Cerebellar nuclear complex (tissue), 1 donor: ENCODE measurements around the gene TP53AIP1.

ENCODE experiments used
- DNase-seq, 2 experiments: peaks; one replicate each; lab custom pipeline; 2025; lab: John Stamatoyannopoulos, UW

Gene TP53AIP1

GRCh38 chr11:128905345-128906184 is 37.1 kb downstream of the TP53AIP1 start:
- DNase-seq, result no peak

DNA sequence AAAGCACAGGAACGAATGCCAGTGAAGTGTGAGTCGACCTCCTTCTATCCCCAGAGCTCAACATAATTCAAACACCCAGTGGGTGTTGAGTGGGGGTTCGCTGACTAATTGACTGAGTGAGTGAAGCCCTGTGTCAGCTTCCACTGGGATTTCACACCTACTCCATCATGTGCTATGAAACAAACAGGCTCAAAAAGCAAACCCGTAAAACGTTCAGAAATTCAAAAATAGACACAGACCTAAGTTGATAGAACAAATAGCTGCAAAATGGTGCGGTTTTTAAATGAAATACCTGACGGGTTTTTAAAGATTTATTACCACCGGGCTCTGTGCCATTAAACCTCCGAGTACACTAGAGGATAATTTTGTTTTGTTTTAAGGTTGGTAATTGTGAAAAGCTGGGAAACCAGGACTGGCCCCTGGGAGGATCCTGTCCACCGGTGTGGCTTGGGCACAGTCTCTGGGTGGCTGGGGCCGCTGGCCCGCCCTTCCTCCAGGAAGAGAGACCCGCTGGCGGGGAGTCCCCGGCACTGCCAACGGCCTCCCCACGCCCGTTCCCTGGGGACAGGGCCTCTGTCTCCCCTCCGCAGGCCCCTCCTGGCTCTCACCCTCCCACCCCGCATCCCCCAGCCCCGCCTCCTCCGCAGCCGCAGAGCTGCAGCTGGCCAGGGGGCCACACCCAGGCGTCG is 37.9 kb downstream of the TP53AIP1 start:
- no peak for DNase-seq

GRCh38 chr11:128904303-128904655 is 38.4 kb downstream of the TP53AIP1 start:
- DNase-seq, result no peak

GRCh38 chr11:128903248-128904061 is 39.2 kb downstream of the TP53AIP1 start:
- no peak for DNase-seq

- no peak for DNase-seq
Measured at GRCh38 chr11:128902515-128903066, 40.1 kb downstream of the TP53AIP1 start.

- DNase-seq, result no peak
Measured at GRCh38 chr11:128901653-128902514, 40.8 kb downstream of the TP53AIP1 start.

DNA sequence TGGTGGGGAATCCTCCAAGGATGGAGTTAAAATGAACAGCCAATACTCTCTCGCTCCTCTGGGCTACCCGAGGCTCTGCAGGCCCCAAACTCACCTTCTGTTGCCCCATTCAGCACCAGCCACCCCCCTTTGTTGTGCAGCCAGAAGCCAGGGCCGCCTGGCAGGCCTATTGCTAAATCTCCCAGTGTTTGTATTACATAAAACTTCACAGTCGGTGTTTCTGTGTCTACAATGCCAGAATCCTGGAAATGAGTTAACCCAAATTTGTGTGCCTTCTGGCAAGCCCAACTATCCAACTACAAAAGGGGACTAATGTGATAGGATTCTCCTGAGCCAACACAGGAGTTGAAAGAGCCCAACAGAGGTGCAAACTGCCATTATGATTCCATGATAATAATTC is 42.2 kb downstream of the TP53AIP1 start:
- peak; percentile 31 to 87 for DNase-seq

- DNase-seq, result no peak
Measured at GRCh38 chr11:128898580-128899344, 43.9 kb downstream of the TP53AIP1 start.

- no peak for DNase-seq
Measured at GRCh38 chr11:128897826-128898225, 44.8 kb downstream of the TP53AIP1 start.

DNA sequence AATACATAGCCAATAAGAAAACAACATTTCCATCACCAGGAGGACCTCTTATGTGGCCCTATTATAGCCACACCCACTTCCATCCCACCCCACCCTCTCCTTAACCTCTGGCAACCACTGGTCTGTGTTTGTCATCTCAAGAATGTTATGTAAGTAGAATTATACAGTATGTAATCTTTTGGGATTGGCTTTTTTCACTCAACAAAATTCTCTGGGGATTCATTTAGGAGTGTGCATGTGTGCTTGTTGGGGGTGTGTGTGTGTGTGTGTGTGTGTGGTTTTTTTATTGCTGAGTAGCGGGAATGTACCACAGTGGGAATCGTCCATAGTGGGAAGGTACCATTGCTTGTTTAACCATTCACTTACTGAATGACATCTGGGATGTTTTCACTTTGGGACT is 46.3 kb downstream of the TP53AIP1 start:
- DNase-seq, result no peak

GRCh38 chr11:128895526-128895925 is 47.1 kb downstream of the TP53AIP1 start:
- no peak for DNase-seq

DNA sequence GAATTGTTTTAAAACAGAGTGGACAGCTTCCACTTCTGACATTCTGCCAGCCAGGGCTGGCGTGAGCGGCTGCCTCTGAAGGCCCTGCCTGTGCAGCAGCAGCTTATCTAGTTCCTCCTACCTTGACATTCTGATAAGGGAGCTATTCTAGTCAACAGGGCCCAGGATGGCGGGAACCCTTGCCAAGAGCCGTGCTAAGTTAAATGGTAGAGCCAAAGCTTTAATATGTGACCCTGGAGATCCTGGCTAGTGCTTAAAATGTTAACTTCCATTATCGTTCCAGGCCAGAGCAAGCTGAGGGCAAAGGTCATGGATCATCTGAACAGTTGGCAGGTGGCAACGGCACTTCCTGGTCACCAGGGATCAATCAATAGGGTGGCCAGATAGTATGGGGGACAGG is 48.0 kb downstream of the TP53AIP1 start:
- no peak for DNase-seq

DNA sequence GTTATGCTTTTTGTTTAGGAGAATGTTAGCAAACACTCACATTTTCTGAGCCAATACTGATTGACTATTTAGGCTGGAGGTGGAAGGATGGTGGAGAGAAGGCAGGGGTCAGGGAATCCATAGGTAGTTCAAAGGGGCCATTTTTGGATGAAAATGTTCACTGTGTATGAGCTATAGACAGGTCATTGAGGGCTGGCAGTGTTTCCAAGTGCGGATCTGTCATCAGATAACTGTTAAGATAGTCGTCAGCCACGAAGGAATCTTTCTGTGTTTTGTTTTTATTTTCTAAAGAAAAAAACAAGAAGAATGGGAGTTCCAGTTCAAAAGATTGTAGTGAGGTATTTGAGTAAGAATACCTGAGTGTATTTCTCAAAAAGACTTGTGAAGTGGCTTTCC is 48.4 kb downstream of the TP53AIP1 start:
- DNase-seq, result no peak

GRCh38 chr11:128893578-128894285 is 48.9 kb downstream of the TP53AIP1 start:
- DNase-seq, result no peak

- DNase-seq, result peak in 1 of 2 experiments; percentile 25
Measured at GRCh38 chr11:128892866-128893565, 49.7 kb downstream of the TP53AIP1 start.

DNA sequence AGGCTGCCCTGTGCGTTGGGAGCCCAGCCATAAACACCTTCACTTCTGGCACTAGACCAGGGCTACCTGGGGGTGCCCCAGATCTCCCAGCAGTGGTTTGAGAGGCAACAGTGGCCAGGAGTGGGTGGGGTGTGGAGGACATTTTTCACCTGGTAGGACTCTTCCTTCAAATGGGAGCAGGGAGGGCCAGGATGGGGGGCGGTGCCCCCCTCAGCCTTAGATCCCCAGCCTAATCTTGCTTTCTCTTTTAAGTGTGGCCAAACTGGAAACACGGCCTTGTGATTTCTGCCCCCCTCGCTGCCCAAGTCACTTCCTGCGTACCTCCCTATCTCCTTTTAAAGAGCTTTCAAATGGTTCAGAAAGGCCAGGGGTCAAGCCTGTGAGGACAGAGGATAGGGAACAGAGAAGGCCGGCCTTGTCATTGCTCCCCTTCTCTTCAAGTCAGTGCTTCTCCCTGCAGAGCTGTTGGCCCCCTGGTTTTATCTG is 50.7 kb downstream of the TP53AIP1 start:
- no peak for DNase-seq

GRCh38 chr11:128890543-128891368 is 51.9 kb downstream of the TP53AIP1 start, which contains the start of gene KCNJ5:
Gene KCNJ5 (plus strand): TSS chr11:128891356. CDS start chr11:128911274, 19,918 bp downstream.
- DNase-seq, result no peak

- no peak for DNase-seq
Measured at GRCh38 chr11:128890216-128890542, 52.5 kb downstream of the TP53AIP1 start.
